ENCODE results near the gene MAGI1. TPM values are rescaled to one million over a fixed set of nuclear protein-coding genes. Genes with fewer than 3 reads are reported as not detected.

MAGI1 gene
- total and polyA plus RNA-seq, 2 donors (not counting 1 experiment from before 2014, with no cell fraction given), result 15.7 to 23.7 TPM

DNA sequence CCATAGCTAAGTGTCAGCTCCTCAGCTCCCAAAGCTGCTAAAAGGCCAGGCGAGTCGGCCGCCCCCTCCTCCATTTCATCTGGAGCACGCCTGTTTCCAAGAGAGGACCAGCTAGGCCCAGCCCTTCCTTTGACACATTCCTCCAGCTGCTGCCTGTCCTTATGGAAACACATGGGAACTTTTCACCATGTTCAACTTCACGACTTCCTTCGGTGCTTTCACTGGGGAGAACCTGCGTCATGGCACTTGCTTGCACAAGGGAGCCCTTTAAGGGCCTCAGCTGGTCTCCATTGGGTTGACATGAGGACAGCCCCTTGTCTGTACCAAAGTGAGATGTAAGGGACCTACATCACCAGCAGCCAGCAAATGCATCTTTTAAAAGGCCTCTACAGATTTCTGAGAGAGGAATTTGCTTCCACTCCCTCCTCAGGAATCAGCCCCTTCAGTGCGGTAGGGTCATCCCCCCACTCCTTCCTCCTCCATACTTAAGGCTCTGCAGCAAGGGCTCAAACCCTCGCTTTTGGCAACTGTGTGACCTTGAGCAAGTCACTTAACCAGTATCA lies 2.1 kb downstream of the MAGI1 start:
- peak in 1 of 2 donors; percentile 39 for DNase-seq (ENCODE audit: low read depth in 2 of 2)
- Histone ChIP-seq H3K4me1 (ENCODE audit: control insufficient read depth, extremely low read depth, insufficient read depth, low read length) (peaks cover 25% of the 10 kb centered on the region), H3K79me2 (ENCODE audit: control insufficient read depth, insufficient read depth, low read length) (peaks cover 38% of the 10 kb centered on the region), H3K4me3 (replicated peaks in 1 of 4; ENCODE audit: control extremely low read depth in 1 of 4, insufficient read depth in 1 of 4, low read depth in 3 of 4, low read length in 4 of 4) (peak overlapping the region; percentile 69 to 94 (median 87)), H3K27ac (ENCODE audit: insufficient read depth, low read length) (peak overlapping the region; percentile 88), H3K9me3 (ENCODE audit: control insufficient read depth, insufficient read depth, low read depth, low read length) (no peaks in the 10 kb centered on the region), H3K4me2 (ENCODE audit: extremely low read depth, insufficient read depth, low read length) (peak overlapping the region; percentile 90), H3K27me3 (ENCODE audit: control insufficient read depth, insufficient read depth, low read length) (no peaks in the 10 kb centered on the region), H3K9ac (ENCODE audit: insufficient read depth, low read length) (no peak overlapping the region), H2AFZ (ENCODE audit: low read length) (no peak overlapping the region), H3K36me3 (ENCODE audit: control insufficient read depth, insufficient read depth, low read length) (no peaks in the 10 kb centered on the region), H4K20me1 (ENCODE audit: control insufficient read depth, extremely low read depth, insufficient read depth, low read length) (no peaks in the 10 kb centered on the region)
- no peak for TF ChIP-seq EZH2 (IDR thresholded peaks at IDR 0.05; ENCODE audit: low read length, missing control alignments)
- TF ChIP-seq, protein P1, sequence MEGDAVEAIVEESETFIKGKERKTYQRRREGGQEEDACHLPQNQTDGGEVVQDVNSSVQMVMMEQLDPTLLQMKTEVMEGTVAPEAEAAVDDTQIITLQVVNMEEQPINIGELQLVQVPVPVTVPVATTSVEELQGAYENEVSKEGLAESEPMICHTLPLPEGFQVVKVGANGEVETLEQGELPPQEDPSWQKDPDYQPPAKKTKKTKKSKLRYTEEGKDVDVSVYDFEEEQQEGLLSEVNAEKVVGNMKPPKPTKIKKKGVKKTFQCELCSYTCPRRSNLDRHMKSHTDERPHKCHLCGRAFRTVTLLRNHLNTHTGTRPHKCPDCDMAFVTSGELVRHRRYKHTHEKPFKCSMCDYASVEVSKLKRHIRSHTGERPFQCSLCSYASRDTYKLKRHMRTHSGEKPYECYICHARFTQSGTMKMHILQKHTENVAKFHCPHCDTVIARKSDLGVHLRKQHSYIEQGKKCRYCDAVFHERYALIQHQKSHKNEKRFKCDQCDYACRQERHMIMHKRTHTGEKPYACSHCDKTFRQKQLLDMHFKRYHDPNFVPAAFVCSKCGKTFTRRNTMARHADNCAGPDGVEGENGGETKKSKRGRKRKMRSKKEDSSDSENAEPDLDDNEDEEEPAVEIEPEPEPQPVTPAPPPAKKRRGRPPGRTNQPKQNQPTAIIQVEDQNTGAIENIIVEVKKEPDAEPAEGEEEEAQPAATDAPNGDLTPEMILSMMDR (conservative IDR thresholded peaks at IDR 0.05 in 1 of 2, IDR thresholded peaks at IDR 0.05 in 1 of 2; ENCODE audit: low read depth in 1 of 2, low read length in 2 of 2), result no peak

DNA sequence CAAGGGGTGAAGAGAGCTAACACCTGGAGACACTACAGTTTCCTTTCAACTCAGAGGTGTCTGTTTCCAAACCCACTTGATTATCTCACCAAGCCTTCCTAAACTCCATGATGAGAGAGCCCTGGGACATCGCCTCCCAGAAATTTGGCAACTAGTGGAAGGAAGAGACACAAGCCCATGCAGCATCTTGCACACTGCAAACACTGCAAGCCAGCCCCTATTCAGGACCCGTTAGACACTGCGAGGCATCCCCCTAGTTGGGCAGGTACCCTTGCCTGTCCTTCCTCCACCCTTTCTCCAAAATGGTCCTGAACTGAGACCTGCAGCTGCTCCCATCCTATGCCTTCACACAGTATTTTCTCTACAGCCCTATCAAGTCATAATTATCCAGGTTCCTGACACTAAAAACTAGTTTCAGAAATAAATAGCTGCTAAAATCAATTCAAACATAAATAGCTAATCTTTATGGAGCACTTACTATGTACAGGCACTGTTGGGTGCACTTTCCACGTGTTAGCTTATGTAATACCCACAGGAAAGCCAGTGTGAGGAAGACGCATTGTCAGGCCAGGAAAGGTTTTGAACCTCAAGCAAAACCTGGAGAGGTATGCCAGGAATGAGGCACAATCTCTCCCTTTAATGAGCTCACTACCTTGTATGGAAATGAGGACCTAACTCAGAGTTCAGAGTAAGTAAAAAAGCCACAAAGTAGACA lies 2.8 kb downstream of the MAGI1 start:
- Histone ChIP-seq H3K4me2 (ENCODE audit: extremely low read depth, insufficient read depth, low read length) (peak overlapping the region; percentile 90), H3K4me1 (ENCODE audit: control insufficient read depth, extremely low read depth, insufficient read depth, low read length) (peaks cover 20% of the 10 kb centered on the region), H4K20me1 (ENCODE audit: control insufficient read depth, extremely low read depth, insufficient read depth, low read length) (no peaks in the 10 kb centered on the region), H3K27ac (ENCODE audit: insufficient read depth, low read length) (no peak overlapping the region), H3K36me3 (ENCODE audit: control insufficient read depth, insufficient read depth, low read length) (no peaks in the 10 kb centered on the region), H3K79me2 (ENCODE audit: control insufficient read depth, insufficient read depth, low read length) (peaks cover 42% of the 10 kb centered on the region), H3K27me3 (ENCODE audit: control insufficient read depth, insufficient read depth, low read length) (no peaks in the 10 kb centered on the region), H3K9me3 (ENCODE audit: control insufficient read depth, insufficient read depth, low read depth, low read length) (no peaks in the 10 kb centered on the region), H3K4me3 (replicated peaks in 1 of 4; ENCODE audit: control extremely low read depth in 1 of 4, insufficient read depth in 1 of 4, low read depth in 3 of 4, low read length in 4 of 4) (peak overlapping the region in 3 of 4 experiments; percentile 4 to 94 (median 89)), H2AFZ (ENCODE audit: low read length) (no peak overlapping the region), H3K9ac (ENCODE audit: insufficient read depth, low read length) (no peak overlapping the region)
- TF ChIP-seq, protein P1 (conservative IDR thresholded peaks at IDR 0.05 in 1 of 2, IDR thresholded peaks at IDR 0.05 in 1 of 2; ENCODE audit: low read depth in 1 of 2, low read length in 2 of 2), result no peak
- peak in 1 of 2 donors; percentile 78 for DNase-seq (ENCODE audit: low read depth in 2 of 2)

DNA sequence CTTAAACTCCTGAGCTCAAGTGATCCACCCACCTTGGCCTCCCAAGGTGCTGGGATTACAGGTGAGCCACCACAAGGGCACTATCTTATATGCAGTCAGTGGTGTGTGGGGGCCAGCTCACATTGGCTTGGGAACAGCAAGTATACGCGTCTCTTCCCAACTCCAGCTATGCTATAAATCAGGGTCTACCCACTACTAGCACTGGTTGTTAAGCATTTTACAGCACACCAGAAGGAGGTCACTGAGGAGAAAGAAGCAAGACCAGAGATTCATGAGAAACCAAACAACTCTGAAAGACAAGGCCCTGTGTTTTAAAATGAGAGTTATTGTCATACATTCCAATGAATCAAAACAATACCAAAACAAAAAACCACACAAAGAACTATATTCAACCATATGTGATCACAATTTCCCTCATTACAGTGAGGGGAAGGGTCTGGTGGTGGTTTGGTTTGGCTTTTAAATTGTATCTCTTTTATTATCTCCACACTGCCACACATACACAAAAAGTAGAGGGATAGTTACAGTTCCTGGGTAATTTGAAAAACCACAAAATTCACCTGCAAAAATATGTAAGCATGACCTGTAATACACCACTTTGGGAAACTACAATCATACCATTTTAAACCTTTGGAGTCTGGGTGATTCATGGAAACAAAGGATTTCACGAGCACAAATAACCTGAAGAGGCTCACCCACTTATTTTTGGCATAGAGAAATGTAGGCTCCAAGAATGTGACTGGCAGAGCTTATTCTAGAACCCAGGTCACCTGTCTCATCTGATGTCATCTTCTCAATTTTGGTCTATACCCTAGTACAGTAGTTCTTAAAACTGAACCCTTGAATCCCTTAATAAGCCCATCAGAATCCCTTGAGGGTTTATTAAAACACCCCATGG lies 5.2 kb downstream of the MAGI1 start:
- no peak overlapping the region for H3K27ac ChIP-seq (ENCODE audit: insufficient read depth, low read length)
- no peaks in the 10 kb centered on the region for H3K9me3 ChIP-seq (ENCODE audit: control insufficient read depth, insufficient read depth, low read depth, low read length)
- no peak overlapping the region for H2AFZ ChIP-seq (ENCODE audit: low read length)
- no peak for TF ChIP-seq EZH2 (IDR thresholded peaks at IDR 0.05; ENCODE audit: low read length, missing control alignments)
- TF ChIP-seq, protein P1 (conservative IDR thresholded peaks at IDR 0.05 in 1 of 2, IDR thresholded peaks at IDR 0.05 in 1 of 2; ENCODE audit: low read depth in 1 of 2, low read length in 2 of 2), result no peak
- peaks cover 46% of the 10 kb centered on the region for H3K79me2 ChIP-seq (ENCODE audit: control insufficient read depth, insufficient read depth, low read length)
- no peak overlapping the region for H3K9ac ChIP-seq (ENCODE audit: insufficient read depth, low read length)
- no peak for DNase-seq (ENCODE audit: low read depth in 2 of 2)
- no peaks in the 10 kb centered on the region for H3K36me3 ChIP-seq (ENCODE audit: control insufficient read depth, insufficient read depth, low read length)
- H3K4me1 ChIP-seq (ENCODE audit: control insufficient read depth, extremely low read depth, insufficient read depth, low read length), result peaks cover 10% of the 10 kb centered on the region
- no peaks in the 10 kb centered on the region for H3K27me3 ChIP-seq (ENCODE audit: control insufficient read depth, insufficient read depth, low read length)
- no peak overlapping the region for H3K4me3 ChIP-seq (replicated peaks in 1 of 4; ENCODE audit: control extremely low read depth in 1 of 4, insufficient read depth in 1 of 4, low read depth in 3 of 4, low read length in 4 of 4)
- no peaks in the 10 kb centered on the region for H4K20me1 ChIP-seq (ENCODE audit: control insufficient read depth, extremely low read depth, insufficient read depth, low read length)
- no peak overlapping the region for H3K4me2 ChIP-seq (ENCODE audit: extremely low read depth, insufficient read depth, low read length)
